Right atrium auricular region (tissue), 2 donors: ENCODE measurements around the gene HLA-DQB2. TPM values are rescaled to one million over a fixed set of nuclear protein-coding genes. Genes with fewer than 3 reads are reported as not detected.
"Not testable (repeated sequence)": the region's sequence is repeated elsewhere in the genome, so short reads cannot be mapped to it uniquely, and the experiment has no call there.

Experiments used
- DNase-seq: peaks from one replicate; pipeline ENCODE4 v3.0.0-alpha.2; 2019; ENCODE audit warnings: low spot score
- H3K27ac ChIP-seq, 2 donors: fragments of 200-600 bp; sonication (generic); 1 replicate in 1 of 2; 2 replicates in 1 of 2; pipeline ENCODE4 v1.5.1; 2016 to 2019
- H3K27me3 ChIP-seq, 2 donors: fragments of 200-600 bp; sonication (generic); one replicate each; pipeline versions ENCODE4 v1.5.1 to v1.6.0; 2017 to 2019
- H3K36me3 ChIP-seq: fragments of 200-600 bp; sonication (generic); one replicate; pipeline ENCODE4 v1.5.1; 2016
- H3K4me1 ChIP-seq, 2 donors: fragments of 200-600 bp; sonication (generic); one replicate each; pipeline versions ENCODE4 v1.5.1 to v1.6.0; 2017 to 2019
- H3K4me3 ChIP-seq, 2 donors: fragments of 200-600 bp; sonication (generic); 1 replicate in 1 of 2; 2 replicates in 1 of 2; pipeline ENCODE4 v1.5.1; 2017 to 2019; ENCODE audit warnings: mild to moderate bottlenecking in 1 of 2, moderate library complexity in 1 of 2
- H3K9me3 ChIP-seq, 2 donors: fragments of 200-600 bp; sonication (generic); one replicate each; pipeline ENCODE4 v1.5.1; 2019
- CTCF ChIP-seq, 2 donors: fragments of 200-600 bp; sonication (generic); IDR thresholded peaks; one replicate each; pipeline ENCODE4 v1.5.1; 2019; ENCODE audit warnings: antibody characterized with exemption in 2 of 2
- total RNA-seq, 2 donors: library from RNA; depleted of rRNA; stranded (reverse); fragments of >200 nt; gene quantifications; one replicate each; pipeline ENCODE4 v1.1.0, GENCODE V29; 2016

Gene HLA-DQB2
- total RNA-seq: 1 to 10 TPM in 1 of 2 donors, not detected in 1; 1.3 TPM

GRCh38 chr6:32763421-32763820 is at the start of gene HLA-DQB2:
TSS of gene HLA-DQB2 (minus strand) at chr6:32763532. CDS start at chr6:32763470, 62 bp downstream.
- Histone ChIP-seq H3K36me3 (no peaks in the 10 kb centered on the region), H3K4me3 (no peak within 1 kb of the TSS), H3K27me3 (no peaks in the 10 kb centered on the region), H3K4me1 (no peaks in the 10 kb centered on the region), H3K9me3 (no peaks in the 10 kb centered on the region), H3K27ac (no peak within 1 kb of the TSS)
- TF ChIP-seq CTCF (IDR thresholded peaks at IDR 0.05): no peak
- DNase-seq: no peak

GRCh38 chr6:32809171-32809570 is 45.8 kb upstream of the HLA-DQB2 start:
- H3K4me1 ChIP-seq: no peaks in the 10 kb centered on the region
- H3K36me3 ChIP-seq: no peaks in the 10 kb centered on the region
- no peak overlapping the region for H3K27ac ChIP-seq
- H3K27me3 ChIP-seq: no peaks in the 10 kb centered on the region
- no peak for TF ChIP-seq CTCF (IDR thresholded peaks at IDR 0.05)
- no peaks in the 10 kb centered on the region for H3K9me3 ChIP-seq
- no peak overlapping the region for H3K4me3 ChIP-seq
- DNase-seq: no peak

- no peaks in the 10 kb centered on the region for H3K9me3 ChIP-seq
- no peak for TF ChIP-seq CTCF (IDR thresholded peaks at IDR 0.05)
- no peaks in the 10 kb centered on the region for H3K27me3 ChIP-seq
- H3K4me1 ChIP-seq: no peaks in the 10 kb centered on the region
- H3K27ac ChIP-seq: no peak overlapping the region
- no peak for DNase-seq
- no peaks in the 10 kb centered on the region for H3K36me3 ChIP-seq
- H3K4me3 ChIP-seq: no peak overlapping the region
Observed at GRCh38 chr6:32807020-32807580, 43.8 kb upstream of the HLA-DQB2 start.

GRCh38 chr6:32805404-32805803 is 42.1 kb upstream of the HLA-DQB2 start:
- H3K36me3 ChIP-seq, DNase-seq, H3K4me1 ChIP-seq, H3K27ac ChIP-seq, H3K4me3 ChIP-seq, H3K27me3 ChIP-seq, H3K9me3 ChIP-seq: not testable (repeated sequence)

- H3K4me1 ChIP-seq: no peaks in the 10 kb centered on the region
- DNase-seq: no peak
- no peaks in the 10 kb centered on the region for H3K27me3 ChIP-seq
- H3K9me3 ChIP-seq: peaks cover 0 to 5% of the 10 kb centered on the region in 2 donors
- H3K4me3 ChIP-seq: no peak overlapping the region
- H3K36me3 ChIP-seq: no peaks in the 10 kb centered on the region
- no peak overlapping the region for H3K27ac ChIP-seq
- TF ChIP-seq CTCF (IDR thresholded peaks at IDR 0.05): no peak
Observed at GRCh38 chr6:32803416-32803815, 40.1 kb upstream of the HLA-DQB2 start.

- no peaks in the 10 kb centered on the region for H3K27me3 ChIP-seq
- no peak overlapping the region for H3K27ac ChIP-seq
- peaks cover 0 to 5% of the 10 kb centered on the region in 2 donors for H3K9me3 ChIP-seq
- H3K4me3 ChIP-seq: no peak overlapping the region
- peaks cover 0 to 8% of the 10 kb centered on the region in 2 donors for H3K4me1 ChIP-seq
- no peak for DNase-seq
- no peak for TF ChIP-seq CTCF (IDR thresholded peaks at IDR 0.05)
- H3K36me3 ChIP-seq: no peaks in the 10 kb centered on the region
Observed at GRCh38 chr6:32799740-32800139, 36.4 kb upstream of the HLA-DQB2 start.
